Sigmoid colon (tissue), 7 donors: ENCODE data around the gene PREX1. TPM values are rescaled to one million over a fixed set of nuclear protein-coding genes. Genes with fewer than 3 reads are reported as not detected.

Experiments
- DNase-seq: peaks from one replicate; pipeline ENCODE4 v3.0.0-alpha.2; 2019
- H3K27ac ChIP-seq, 4 donors: fragments of 200-600 bp; sonication (generic); one replicate each; pipeline ENCODE4 v1.5.1; 2016 to 2019; ENCODE audit warnings: mild to moderate bottlenecking in 1 of 4
- H3K27me3 ChIP-seq, 3 donors: fragments of 200-600 bp; sonication (generic); one replicate each; pipeline ENCODE4 v1.5.1; 2019; ENCODE audit warnings: mild to moderate bottlenecking in 1 of 3
- H3K36me3 ChIP-seq, 4 donors: fragments of 200-600 bp; sonication (generic); one replicate each; pipeline ENCODE4 v1.5.1; 2016 to 2019
- H3K4me1 ChIP-seq, 4 donors: fragments of 200-600 bp; sonication (generic); one replicate each; pipeline ENCODE4 v1.5.1; 2017 to 2019
- H3K4me3 ChIP-seq, 4 donors: fragments of 200-600 bp; sonication (generic); one replicate each; pipeline ENCODE4 v1.5.1; 2017 to 2019; ENCODE audit warnings: mild to moderate bottlenecking in 2 of 4, moderate library complexity in 1 of 4
- H3K9me3 ChIP-seq, 4 donors: fragments of 200-600 bp in 3 of 4; sonication (generic) in 3 of 4; one replicate each; pipeline versions ENCODE4 v1.5.1 to v1.6.1; 2013 to 2019
- EP300 ChIP-seq, 4 donors: sonication (generic); formaldehyde crosslinking; IDR thresholded peaks; one replicate each; pipeline ENCODE4 v1.6.1; 2017; ENCODE audit warnings: antibody characterized with exemption in 4 of 4
- POLR2A ChIP-seq, 2 donors: fragments of 450-650 bp; IDR thresholded peaks; one replicate each; pipeline ENCODE4 v1.6.1; 2016; ENCODE audit warnings: antibody characterized with exemption in 2 of 2, mild to moderate bottlenecking in 2 of 2, moderate library complexity in 2 of 2
- POLR2AphosphoS5 ChIP-seq, 4 donors: sonication (generic); formaldehyde crosslinking; IDR thresholded peaks; one replicate each; pipeline ENCODE4 v1.6.1; 2017; ENCODE audit warnings: antibody characterized with exemption in 4 of 4
- WGBS, 2 donors: extraction: QIAGEN DNeasy Blood & Tissue Kit; methylation state at CpG; one replicate each; pipeline ENCODE4 v1.1.7; 2013; 5-methylcytosine and 5-hydroxymethylcytosine counted together
- intact Hi-C: fragments of 100-400 bp; cut with DNase I; formaldehyde crosslinking; loops from one replicate; pipeline ENCODE4 v1.15.1; 2023
- polyA plus RNA-seq, 3 donors: library from polyadenylated mRNA; stranded (reverse); fragments of 200-250 nt; gene quantifications; one replicate each; pipeline ENCODE4 v1.2.3, GENCODE V29; 2013
- total RNA-seq, 4 donors: library from RNA; depleted of rRNA; stranded (reverse); fragments of >200 nt; gene quantifications; one replicate each; pipeline ENCODE4 v1.1.0, GENCODE V29; 2016
- TF ChIP-seq, protein P1 (sequence below), 4 experiments: fragments of 450-650 bp in 3 of 4; fragments of 200-600 bp in 1 of 4; IDR thresholded peaks; one replicate each; pipeline ENCODE4 v1.5.1; 2016 to 2019; ENCODE audit warnings: antibody characterized with exemption in 4 of 4, mild to moderate bottlenecking in 3 of 4, moderate library complexity in 2 of 4
- donor health status: healthy with polysubstance abuse.
- donor health status: Bipolar disorder and iron deficiency.
- donor health status: healthy.

Gene PREX1
- total and polyA plus RNA-seq, 7 donors: 5.4 to 22.9 (median 15.5) TPM

DNA sequence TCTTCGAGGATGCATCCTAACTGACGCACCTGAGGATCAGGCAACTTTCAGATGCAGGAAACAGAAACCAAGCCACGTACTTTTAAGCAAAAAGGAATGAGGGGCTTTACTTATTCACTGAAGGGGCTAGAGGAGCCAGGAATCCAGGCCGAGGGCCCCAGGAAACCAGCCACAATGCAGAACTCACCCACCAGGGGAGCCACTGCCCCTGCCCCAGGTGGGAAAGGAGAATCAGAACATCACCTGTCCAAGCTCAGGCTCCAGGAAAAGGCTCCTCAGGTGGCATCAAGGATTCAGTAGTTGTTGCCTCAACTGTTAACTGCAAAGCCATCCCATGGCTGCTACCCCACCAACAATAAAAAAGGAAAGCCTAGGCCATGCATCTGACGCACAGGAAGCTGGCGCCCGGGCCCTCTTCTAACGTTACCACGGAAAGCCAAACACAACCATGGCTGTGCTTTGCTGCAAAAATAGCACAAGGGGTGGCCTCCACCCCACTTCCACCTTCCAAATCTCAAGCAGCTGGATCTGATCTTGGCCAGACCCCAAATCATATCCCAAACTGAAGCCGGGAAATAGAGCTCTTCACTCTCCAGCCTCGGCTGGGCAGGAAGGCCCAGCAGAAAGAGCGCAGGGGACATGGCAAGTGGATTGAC is 121.0 kb downstream of the PREX1 start:
- Histone ChIP-seq H3K4me1 (peaks cover 0 to 5% (median 0%) of the 10 kb centered on the region in 4 donors), H3K9me3 (no peaks in the 10 kb centered on the region), H3K36me3 (no peaks in the 10 kb centered on the region), H3K27ac (peak overlapping the region; percentile 31 to 56 (median 38)), H3K27me3 (no peaks in the 10 kb centered on the region), H3K4me3 (no peak overlapping the region)
- intact Hi-C loops: no loop called here
- TF ChIP-seq POLR2A (IDR thresholded peaks at IDR 0.05): no peak
- TF ChIP-seq, protein P1, sequence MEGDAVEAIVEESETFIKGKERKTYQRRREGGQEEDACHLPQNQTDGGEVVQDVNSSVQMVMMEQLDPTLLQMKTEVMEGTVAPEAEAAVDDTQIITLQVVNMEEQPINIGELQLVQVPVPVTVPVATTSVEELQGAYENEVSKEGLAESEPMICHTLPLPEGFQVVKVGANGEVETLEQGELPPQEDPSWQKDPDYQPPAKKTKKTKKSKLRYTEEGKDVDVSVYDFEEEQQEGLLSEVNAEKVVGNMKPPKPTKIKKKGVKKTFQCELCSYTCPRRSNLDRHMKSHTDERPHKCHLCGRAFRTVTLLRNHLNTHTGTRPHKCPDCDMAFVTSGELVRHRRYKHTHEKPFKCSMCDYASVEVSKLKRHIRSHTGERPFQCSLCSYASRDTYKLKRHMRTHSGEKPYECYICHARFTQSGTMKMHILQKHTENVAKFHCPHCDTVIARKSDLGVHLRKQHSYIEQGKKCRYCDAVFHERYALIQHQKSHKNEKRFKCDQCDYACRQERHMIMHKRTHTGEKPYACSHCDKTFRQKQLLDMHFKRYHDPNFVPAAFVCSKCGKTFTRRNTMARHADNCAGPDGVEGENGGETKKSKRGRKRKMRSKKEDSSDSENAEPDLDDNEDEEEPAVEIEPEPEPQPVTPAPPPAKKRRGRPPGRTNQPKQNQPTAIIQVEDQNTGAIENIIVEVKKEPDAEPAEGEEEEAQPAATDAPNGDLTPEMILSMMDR (IDR thresholded peaks at IDR 0.05): no peak
- TF ChIP-seq EP300 (IDR thresholded peaks at IDR 0.05): no peak
- TF ChIP-seq POLR2AphosphoS5 (IDR thresholded peaks at IDR 0.05): no peak
- WGBS, 2 donors: 61 to 75% methylated on average over 12 of the region's 12 CpGs
- DNase-seq: peak; percentile 78

DNA sequence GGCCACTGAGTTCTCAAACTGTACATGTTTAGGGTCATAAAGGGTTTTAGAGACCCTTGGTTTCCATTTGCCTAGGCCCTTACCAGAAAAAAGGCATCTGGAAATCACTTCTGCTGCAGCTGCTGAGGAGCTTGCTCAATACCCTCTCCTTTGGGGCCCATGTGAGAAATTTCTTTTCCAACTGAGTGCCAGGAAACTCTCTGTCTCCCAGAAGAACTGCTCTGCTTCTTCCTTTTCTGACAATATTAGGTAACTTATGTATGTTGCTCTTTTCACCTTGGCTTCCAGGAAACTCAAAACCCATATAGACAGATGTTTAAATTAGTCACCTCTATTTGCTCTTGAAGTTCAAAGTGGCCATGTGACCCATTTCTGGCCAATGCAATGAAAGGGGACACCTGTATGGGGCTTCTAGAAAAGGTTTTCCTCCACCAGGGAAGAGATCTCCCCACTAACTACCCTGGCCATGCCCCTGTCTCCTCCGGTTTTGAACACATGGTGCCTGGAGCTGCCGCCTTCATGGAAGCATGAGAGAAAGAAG is 121.6 kb downstream of the PREX1 start:
- Histone ChIP-seq H3K27ac (peak overlapping the region; percentile 7 to 56 (median 28)), H3K27me3 (no peaks in the 10 kb centered on the region), H3K4me1 (peaks cover 0 to 5% (median 0%) of the 10 kb centered on the region in 4 donors), H3K4me3 (no peak overlapping the region), H3K9me3 (no peaks in the 10 kb centered on the region), H3K36me3 (no peaks in the 10 kb centered on the region)
- WGBS, 2 donors: 89 to 95% methylated on average over 2 of the region's 2 CpGs
- peak; percentile 40 for DNase-seq
- intact Hi-C loops: no loop called here
- TF ChIP-seq POLR2A (IDR thresholded peaks at IDR 0.05): no peak
- TF ChIP-seq EP300 (IDR thresholded peaks at IDR 0.05): no peak
- TF ChIP-seq, protein P1 (IDR thresholded peaks at IDR 0.05): no peak
- no peak for TF ChIP-seq POLR2AphosphoS5 (IDR thresholded peaks at IDR 0.05)

DNA sequence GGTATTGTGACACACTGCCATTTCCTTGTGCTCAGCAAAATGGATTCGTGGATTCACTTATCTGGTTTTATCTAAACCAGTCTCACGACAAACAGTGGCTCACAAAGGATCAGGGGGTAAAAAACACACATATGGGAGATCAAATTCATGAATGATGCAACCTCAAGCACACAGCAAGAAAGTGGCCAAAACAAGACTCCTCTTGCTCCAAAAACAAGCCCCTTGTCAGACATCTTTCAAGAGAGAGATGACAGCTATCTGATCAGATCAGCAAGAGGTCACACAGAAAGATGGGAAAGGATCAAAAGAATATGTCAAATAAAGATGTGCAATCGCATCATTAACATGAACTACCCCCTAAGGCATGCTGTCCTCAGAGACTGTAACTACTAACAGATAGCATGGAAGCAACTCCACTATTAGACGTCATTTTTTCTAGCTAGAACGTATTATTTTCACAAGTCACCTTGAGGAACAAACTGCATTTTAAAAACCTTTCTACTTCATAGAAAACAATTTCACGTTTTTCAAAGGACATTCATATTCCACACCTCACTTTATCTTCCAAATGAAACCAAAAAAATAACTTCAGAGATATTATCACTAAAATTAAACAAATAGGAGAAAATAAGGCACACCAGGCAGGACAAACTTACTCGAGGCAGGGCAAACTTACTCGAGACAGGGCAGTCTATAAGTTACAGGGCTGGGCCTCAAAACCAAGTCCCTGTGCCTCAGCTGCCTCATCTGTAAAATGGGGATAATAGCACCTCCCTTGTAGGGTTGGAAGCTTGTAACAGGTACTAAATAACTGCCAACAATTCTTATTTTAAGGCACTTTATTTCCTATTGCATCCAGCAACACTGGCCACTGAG is 122.3 kb downstream of the PREX1 start:
- 75 to 89% methylated on average over 8 of the region's 8 CpGs for WGBS, 2 donors
- DNase-seq: peak; percentile 10
- Histone ChIP-seq H3K27ac (no peak overlapping the region), H3K9me3 (no peaks in the 10 kb centered on the region), H3K36me3 (no peaks in the 10 kb centered on the region), H3K4me1 (peaks cover 0 to 5% (median 0%) of the 10 kb centered on the region in 4 donors), H3K4me3 (no peak overlapping the region), H3K27me3 (no peaks in the 10 kb centered on the region)
- intact Hi-C loops: no loop called here
- no peak for TF ChIP-seq POLR2AphosphoS5 (IDR thresholded peaks at IDR 0.05)
- TF ChIP-seq EP300 (IDR thresholded peaks at IDR 0.05): no peak
- TF ChIP-seq, protein P1 (IDR thresholded peaks at IDR 0.05): no peak
- no peak for TF ChIP-seq POLR2A (IDR thresholded peaks at IDR 0.05)

DNA sequence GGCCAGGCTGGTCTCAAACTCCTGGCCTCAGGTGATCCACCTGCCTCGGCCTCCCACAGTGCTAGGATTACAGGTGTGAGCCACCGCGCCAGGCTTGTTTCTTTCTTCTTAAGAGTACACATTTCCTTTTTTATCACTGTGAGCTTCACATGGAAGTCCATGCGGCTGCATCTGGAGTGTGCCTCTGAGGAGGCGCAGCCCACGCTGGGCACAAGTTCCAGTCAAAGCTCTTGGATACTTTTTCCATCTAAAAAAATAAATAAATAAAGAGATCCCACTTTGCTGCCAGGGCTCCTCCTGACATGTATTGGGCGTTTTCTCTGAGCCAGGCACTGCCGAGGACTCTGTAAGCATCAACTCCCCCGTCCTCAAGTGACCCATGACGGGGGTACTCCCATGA is 123.0 kb downstream of the PREX1 start:
- peaks cover 0 to 5% (median 0%) of the 10 kb centered on the region in 4 donors for H3K4me1 ChIP-seq

More for the DNA sequence above, 123.0 kb downstream of the PREX1 start:
- Histone ChIP-seq H3K27me3 (no peaks in the 10 kb centered on the region), H3K4me3 (no peak overlapping the region), H3K27ac (no peak overlapping the region), H3K36me3 (no peaks in the 10 kb centered on the region), H3K9me3 (no peaks in the 10 kb centered on the region)
- TF ChIP-seq POLR2AphosphoS5 (IDR thresholded peaks at IDR 0.05) (no peak), POLR2A (IDR thresholded peaks at IDR 0.05) (no peak), EP300 (IDR thresholded peaks at IDR 0.05) (no peak)
- TF ChIP-seq, protein P1 (IDR thresholded peaks at IDR 0.05): no peak
- intact Hi-C loops: no loop called here
- 88 to 90% methylated on average over 10 of the region's 10 CpGs for WGBS, 2 donors
- peak; percentile 52 for DNase-seq
